DMS53 treated with DMSO at 0.1 percent for 48 hours (cell line): ENCODE data around the gene URB1.
"Not testable (repeated sequence)": the region's sequence is repeated elsewhere in the genome, so short reads cannot be mapped to it uniquely, and the experiment has no call there.

Source experiments
- DNase-seq: peaks from one replicate; lab custom pipeline; 2025; ENCODE audit not compliant: unreplicated experiment; lab: John Stamatoyannopoulos, UW

URB1 gene

DNA sequence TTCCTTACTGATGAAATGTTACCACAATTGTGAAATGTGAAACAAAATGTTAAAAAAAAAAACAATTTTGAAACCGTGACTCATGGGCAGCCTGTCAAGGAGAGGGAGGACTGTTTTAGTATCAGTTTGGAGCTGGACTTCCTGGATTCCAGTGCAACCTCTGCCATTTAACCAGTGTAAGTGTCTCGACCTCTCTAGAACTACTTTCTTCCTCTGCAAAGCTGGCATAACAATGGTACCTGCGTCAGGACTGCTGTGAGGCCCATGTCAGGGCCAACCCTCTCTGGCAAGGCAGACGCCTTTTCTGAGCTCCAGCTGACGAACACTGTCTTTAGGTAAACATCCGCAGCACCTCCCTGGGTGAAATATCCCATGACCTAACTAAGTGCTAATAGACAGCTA is 20.9 kb downstream of the URB1 start:
- DNase-seq, result no peak

DNA sequence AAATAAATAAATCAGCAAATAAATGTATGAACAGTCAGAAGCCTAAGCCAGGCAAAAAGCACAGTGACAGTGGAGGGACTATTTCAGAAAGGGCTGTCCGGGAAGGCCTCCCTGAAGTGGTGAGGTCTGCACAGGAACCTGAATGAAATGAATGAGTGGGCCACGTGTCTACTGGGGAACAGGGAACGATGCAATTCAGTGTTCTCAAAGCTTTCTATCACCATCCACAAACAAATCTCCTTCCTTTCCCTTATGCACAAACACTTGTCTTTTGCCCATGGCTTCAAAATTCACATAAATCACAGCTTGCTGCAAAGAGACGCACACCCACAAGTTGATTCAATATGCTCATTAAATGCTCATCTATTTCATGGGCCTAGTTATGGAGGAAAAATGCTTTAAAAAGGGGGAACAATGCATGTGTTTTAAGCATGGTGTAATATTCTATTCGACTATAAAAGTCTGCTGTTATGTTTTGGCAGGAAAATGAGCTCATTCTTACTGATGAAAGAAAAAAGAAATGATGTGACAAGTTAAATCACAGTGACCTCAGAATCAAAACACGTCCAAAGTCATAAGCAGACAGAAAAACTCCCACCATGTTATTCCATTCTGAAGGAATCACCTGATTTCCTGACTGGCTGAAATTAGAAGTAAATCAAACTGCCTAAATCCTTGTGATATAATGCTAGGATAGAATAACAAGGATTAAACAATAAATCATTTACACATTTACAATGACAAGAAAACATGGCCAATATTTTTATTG is 21.6 kb downstream of the URB1 start:
- no peak for DNase-seq

DNA sequence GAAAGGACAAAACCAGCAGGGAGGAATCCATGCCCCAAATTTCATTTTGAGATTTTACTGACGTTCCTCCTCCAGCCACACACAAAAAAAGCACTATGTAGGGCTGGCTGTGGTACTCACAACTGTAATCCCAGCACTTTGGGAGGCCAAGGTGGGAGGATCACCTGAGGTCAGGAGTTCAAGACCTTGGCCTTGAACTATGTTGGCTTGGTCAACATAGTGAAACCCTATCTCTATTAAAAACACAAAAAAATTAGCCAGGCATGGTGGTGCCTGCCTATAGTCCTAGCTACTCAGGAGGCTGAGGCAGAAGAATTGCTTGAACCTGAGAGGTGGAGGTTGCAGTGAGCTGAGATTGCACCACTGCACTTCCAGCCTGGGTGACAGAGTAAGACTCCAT is 23.9 kb downstream of the URB1 start:
- DNase-seq, result not testable (repeated sequence)

DNA sequence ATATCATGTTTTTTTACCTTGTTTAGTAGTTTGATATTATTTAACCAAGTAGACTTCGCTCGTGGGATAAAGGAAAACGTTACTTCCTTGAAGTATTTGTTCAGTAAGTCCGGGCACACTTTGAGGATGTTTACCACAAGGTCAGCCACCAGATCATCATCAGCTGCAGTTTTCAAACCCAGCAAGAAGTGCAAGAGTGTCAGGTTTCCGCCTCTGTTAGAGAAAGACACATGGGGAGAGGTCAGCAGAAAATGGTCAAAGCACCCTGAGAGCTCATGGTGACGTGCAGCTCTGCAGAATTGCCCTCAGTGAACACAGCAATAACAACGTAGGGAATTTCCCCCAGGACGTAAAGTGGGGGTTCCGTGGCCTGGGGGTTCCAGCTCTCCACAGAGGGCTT is 24.4 kb downstream of the URB1 start:
- DNase-seq, result no peak

DNA sequence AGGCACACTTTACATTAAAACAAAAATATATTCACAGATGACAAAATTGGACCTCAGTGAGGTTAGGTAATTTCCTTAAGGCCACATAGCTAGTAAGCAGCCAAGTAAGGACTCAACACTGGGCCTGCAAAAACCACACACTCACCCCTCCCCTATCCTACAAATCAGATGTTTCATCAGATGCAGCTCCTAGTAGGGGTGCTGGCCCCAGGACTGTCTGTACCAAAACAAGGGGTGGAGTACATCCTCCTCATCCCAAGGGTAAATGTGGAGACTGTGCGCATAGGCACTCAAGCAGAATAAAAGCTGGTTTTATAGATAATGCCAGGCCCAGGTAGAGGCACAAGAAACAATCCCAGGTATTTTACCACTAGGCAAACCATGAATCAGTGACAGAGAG is 25.7 kb downstream of the URB1 start:
- DNase-seq, result no peak

DNA sequence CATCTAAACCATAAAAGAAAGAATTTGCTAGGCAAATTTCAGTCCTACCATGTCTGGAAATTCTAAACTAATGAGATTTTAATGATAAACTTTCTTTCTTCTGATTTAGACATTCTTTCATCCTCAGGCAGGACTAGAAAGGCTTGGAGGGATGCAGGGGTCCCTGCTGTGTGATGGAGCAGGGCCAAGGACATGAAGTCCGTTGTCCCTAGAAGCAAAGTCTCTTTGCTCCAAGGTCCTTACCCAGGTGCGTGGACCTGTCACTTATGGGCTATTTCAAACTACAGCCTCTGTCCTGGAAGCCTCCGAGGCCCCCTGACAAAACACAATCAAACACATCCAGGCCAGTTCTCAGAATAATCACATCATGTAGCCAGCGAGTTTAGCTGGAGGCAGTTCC is 26.6 kb downstream of the URB1 start:
- DNase-seq, result no peak

DNA sequence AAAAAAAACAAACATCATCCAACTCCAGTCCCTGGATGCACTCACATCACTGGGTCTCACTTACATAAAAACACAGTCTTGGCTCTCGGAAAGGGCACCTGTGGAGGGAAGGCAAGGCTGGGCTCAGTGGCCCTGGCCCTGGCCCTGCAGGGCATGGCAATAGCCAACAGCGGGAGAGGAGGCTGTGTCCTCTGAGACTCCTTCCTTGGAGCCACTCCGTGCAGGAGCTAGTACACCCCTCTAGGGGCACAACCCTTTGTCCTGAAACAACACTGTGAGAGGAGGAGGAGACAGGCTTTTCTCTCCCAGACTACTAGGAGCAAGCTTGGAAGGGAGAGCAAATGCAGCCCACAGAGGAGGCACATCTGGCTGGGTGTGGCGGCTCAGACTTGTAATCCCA is 28.0 kb downstream of the URB1 start:
- DNase-seq, result no peak

DNA sequence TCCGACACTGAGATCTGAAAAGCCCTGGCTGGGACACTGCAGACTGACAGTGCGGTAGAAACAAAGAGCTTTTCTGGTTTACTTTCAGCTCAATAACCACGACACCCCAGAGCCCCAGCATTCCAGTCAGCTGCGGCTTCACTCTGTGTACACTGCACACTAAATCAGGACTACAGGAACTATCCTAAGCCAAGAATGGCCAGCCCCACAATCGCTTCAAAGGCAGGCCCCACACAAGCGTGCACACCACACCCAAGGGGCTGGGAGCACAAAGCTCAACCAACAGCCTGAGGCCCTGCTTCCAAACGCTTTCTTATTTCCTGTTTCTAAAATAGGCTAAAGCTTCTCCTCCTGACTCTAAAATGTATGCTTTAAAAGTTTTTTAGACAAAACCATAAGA is 28.4 kb downstream of the URB1 start:
- DNase-seq, result no peak

DNA sequence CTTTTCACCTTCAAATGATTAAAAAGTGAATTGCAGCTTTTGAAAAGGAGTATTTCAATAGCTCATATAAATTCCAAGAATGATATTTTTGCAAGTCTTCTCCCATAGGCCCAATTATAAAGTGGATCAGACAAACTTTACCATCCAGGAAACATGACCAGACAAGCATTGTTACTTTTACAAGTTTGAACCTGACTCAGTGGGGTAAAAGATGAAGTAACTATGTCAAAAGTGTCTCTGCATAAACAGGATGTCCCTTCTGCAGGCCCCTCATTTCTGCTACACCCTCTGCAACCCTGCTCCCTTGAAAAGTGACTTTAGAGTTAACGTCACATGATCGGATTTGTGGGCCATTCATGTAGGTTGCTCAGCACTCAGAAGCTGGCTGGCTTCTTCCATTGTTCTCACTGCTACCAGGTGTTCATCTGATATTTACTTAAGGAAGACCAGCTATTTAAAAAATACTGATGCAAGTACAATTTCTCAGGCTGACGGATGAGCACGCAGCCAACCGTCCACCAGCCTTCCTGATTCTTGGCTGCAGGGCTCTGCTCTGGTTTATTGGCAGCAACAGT is 32.3 kb downstream of the URB1 start:
- no peak for DNase-seq

DNA sequence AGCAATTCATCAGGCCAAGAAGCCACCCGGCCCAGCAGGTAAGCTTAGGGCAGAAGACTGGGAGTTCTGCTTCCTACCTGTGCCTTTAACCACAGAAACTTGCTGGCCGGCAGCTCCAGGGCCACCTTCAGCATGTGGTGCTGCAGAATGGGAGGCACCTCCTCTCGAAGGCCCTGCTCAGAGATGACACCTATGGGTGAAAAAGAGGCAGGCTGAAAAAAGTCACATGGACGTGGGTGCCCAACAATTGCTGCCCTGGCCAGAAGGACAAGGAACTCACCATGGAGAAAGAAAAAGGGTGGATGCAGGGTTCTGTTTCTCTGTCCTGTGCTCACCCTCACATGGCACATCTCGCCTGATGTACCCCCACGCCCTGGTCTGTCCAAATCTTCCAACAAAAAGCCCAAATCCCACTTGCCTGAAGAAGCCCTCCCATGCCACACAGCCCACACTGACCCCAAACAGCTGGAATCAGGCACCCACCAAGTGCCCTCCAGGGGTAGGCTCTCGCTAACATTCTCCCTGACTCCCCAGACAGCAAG is 33.0 kb downstream of the URB1 start:
- DNase-seq, result no peak

DNA sequence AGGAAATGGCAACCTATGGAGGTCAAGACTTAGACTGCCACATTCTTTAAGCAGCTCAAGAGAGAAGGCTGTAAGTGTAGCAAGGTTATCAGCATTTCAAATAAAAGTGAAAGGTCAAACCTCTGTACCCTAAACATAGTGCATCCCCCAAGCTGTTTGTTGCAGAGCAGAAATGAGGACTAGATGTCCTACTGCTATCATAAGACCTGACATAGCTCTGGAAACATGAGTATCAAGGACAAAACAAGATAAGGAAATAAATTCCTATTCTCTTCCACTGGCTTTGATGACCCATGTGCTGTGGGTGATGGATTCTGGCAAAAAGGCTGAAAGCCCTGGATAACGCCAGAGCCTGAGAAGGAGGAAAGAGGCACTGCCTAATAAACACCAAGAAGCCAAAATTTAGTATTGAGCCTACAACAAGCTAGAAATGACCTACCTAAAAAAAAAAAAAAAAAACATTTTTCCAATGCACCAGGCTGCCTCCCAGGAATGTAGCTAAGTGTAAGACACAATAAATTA is 35.9 kb downstream of the URB1 start:
- DNase-seq, result no peak

DNA sequence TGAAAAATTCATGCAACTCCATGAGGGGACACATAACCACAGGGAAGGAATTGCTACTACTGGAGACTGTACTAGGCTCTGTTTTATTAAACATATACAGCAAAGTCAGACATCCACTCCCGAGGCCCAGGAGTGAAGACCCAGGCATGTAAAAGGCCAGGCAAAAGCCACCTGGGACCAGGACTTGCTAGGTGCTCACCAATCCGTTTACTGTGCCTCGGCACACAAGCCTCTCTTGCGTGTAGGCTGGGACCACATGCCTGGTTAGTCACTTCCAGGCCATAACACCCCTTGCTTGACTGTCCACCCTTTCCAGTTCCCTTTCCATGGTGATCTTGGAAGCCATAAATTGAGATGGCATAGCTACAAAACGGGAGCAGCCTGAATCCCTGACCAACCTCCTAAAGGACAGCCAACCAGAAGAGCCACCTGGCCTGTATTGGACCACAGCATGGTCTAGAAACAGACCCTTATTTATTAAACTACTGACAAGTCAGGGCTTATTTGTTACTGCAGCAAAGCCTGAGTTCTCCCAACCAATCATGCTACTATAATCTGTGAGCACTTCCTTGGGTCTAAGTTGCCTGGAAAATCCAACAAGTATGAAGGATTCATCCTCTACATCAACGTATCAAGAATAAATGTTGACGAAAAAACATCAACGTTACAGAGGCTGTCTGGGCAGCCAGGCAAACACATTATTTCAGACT is 39.7 kb downstream of the URB1 start:
- DNase-seq, result no peak

DNA sequence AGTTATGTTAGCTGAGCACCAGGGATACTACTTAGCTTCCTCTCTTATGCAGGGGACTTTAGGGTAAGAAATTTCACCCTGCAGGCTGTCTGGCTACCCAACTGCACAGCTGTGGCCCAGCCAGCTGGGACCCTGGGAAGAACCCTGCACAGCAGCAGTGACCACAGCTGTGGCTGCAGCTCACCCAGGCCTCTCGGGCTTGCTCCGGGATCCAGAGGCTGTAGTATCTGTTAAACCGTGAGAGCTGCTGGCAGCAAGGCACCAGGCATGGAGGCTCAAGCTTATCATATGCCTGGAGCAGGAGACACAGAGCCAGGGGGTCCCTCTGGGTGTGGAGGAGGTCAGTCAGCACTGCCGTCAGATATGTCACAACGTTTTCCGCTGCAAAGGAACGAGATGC is 40.3 kb downstream of the URB1 start:
- DNase-seq, result no peak

DNA sequence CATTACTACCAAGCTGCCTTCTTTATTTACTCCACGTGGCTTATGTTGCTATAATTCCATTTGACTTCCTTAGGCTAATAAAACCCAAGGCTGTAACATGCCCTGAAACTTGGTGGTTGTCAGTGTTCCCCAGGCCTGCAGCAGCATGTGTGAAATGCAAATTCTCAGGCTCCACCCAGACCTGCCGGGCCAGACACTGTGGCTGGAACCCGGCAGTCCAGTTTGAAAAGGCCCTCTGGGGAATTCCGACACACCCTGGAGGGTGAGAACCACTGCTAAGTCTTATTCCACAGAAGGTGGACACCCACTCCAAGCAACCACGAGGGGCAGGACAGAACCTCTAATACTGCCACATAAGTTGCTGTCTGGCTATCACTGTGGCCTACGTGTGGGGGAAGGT is 41.4 kb downstream of the URB1 start:
- DNase-seq, result no peak

DNA sequence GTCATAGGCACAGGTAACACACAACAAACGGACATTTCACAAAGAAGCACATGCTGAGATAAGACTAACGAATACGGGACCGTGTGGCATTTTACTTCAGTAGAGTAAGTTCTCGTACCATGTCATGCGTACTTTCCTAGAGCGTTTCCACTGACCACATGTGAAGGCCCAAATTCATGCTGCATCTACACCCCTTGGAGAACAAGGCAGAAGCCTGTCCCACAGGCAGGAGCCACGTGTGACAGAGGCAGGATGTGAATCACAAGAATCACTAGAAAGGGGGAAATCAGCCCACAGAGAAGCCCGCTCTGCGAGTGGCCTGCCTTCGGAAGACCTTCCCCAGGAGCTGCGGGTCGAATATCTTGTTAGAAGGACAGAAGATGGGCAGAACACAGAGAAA is 41.8 kb downstream of the URB1 start:
- no peak for DNase-seq

DNA sequence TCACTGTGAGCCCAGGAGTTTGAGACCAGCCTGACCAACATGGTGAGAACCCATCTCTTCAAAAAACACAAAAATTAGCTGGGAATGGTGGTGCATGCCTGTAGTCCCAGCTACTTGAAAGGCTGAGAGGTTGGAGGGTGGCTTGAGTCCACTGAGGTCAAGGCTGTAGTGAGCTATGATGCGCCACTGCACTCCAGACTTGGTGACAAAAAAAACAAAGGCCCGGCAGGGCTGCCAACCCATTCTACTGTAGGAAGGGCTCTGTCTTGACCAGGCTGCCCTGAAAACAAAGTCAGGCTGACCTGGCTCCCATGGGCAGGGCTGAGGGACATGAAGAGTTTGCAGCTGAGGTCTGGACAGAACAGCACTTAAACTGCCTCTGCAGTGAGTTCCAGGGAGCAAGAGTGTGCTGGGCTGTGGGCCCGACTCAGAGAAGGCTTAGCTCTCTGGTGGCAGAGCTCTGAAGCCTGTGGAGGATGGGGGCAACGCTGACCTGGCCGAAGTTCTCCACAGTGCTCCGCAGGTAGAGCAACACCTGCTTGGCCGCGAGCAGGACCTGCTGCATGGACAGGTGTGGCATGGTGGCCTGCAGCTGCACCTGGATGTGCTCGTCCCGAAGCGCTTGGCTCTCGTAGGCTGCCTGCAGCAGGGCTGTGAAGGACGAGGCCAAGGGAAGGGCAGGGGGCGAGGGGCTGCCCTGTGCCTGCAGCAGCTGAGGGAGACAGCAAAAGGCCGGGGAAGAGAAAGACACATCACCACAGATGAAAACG is 42.4 kb downstream of the URB1 start:
- DNase-seq, result no peak

DNA sequence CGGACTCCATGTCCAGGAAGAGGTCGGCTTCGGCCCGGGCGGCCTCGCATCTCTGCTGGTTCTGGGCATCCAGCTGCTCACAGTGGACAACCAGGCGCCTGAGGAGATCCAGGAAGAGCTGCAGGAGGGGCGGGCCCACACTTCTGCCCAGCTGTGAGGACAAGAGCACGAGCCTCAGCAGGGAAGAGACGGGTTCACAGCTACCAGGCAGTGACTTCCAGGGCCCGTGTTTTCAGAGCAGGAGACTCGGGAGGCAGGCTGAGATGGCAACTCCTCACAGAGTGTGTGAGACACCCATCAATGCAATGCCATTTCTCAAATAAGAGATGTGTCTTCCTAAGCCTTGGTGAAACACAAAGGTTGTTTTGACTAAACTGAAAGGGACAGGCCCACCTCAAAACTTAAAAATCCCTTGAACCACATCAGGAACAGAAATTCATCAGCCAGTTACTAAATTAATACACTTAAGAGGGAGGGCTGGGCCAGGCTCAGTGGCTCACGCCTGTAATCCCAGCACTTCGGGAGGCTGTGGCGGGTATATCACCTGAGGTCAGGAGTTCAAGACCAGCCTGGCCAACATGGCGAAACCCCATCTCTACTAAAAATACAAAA is 43.4 kb downstream of the URB1 start:
- DNase-seq, result no peak

DNA sequence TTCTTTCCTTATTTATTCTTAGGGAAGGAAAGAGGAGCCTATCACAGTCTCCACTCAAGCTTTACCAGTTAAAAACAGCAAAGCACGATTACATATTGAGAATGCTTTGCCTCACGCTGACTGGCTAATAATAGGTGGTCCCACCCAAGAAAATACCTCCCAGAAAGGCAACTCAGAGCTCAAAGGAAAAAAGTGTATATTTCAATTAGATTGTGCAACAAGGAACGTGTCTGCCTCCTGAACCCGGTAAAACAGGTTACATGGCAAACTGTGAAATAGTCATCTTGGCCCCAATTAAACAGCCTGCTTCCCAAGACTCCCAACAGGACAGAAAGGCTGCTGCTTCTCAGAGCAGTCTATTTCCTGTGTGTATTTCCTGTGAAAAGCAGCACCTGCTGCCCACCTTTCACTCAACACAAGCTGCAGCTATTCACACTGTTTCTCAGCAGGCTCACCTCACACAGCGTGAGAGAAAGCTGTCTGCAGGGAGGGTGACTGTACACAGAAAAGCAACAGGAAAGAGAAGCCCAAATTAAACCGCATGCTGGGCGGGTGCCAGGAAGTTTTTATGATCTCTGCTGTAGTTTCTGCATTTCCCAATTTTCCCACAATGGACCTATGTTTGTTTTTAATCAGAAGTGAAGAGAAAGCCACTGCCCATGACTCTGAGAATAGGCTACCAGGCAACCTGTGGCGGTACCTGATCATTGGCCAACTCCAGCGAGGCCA is 44.0 kb downstream of the URB1 start:
- no peak for DNase-seq

DNA sequence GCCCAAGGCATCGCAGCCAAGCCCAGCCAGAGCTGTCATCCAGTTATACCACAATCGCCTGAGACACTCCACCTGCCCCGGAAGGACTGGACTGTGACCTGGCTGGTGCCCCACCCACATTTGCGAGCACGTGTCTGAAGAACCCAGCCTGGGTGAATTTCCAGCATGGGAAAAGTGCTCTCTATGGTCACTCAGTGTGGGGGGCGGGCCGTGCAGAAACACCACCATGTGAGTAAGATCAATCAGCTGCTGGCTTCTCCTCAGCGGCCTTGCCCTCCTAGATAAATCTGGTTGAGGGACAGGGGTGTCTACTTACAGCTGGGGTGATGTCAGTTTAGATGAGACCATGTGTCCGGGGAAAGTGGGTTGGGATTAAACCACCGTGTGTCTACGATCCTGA is 44.8 kb downstream of the URB1 start:
- DNase-seq, result no peak

DNA sequence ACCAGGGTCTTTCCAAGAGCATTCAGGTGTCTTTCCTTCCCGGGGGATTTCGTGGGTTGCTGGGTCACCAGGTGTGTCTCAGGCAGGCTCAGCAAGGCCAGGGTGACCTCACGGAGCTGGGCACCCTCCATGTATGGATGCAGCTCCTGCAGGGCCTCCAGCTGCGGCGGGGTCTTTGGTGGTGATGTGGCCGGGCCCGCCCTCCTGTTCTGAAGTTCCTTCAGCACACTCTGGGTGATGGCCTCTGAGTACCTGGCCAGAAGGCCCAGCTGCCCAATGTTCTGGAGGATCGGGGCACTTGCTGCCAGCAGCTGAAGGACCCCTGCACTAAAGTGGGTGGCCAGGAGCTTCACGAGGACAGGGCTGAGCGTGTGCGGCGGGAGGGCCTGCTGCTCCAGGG is 45.5 kb downstream of the URB1 start:
- DNase-seq, result no peak
